IPS-18c (cell line): ENCODE data around the gene FATE1.

ENCODE experiments used
- H3K4me3 ChIP-seq: 2 replicates; pipeline ENCODE4 v1.7.0; 2013; ENCODE audit warnings: low read depth, mild to moderate bottlenecking, low read length, moderate library complexity; ENCODE audit not compliant: insufficient read depth
- H3K9me3 ChIP-seq: one replicate; pipeline ENCODE4 v1.6.1; 2013; ENCODE audit warnings: mild to moderate bottlenecking, low read length, moderate library complexity; ENCODE audit not compliant: control insufficient read depth, insufficient read depth

The FATE1 gene

GRCh38 chrX:151759041-151759708 is 43.3 kb downstream of the FATE1 start:
- H3K4me3 ChIP-seq: no peak overlapping the region
- peaks cover 25% of the 10 kb centered on the region for H3K9me3 ChIP-seq

GRCh38 chrX:151762802-151763201 is 47.0 kb downstream of the FATE1 start:
- Histone ChIP-seq H3K9me3 (peaks cover 21% of the 10 kb centered on the region), H3K4me3 (no peak overlapping the region)

GRCh38 chrX:151763711-151764110 is 47.9 kb downstream of the FATE1 start:
- Histone ChIP-seq H3K4me3 (no peak overlapping the region), H3K9me3 (peaks cover 22% of the 10 kb centered on the region)

- Histone ChIP-seq H3K9me3 (peaks cover 19% of the 10 kb centered on the region), H3K4me3 (no peak overlapping the region)
Observed at GRCh38 chrX:151765026-151765425, 49.2 kb downstream of the FATE1 start.

- H3K4me3 ChIP-seq: no peak overlapping the region
Observed at GRCh38 chrX:151771726-151772125, 55.9 kb downstream of the FATE1 start.

More at GRCh38 chrX:151771726-151772125, 55.9 kb downstream of the FATE1 start:
- H3K9me3 ChIP-seq: peaks cover 20% of the 10 kb centered on the region
